GM23248 (cell line): ENCODE results near the gene HOXB4. TPM values are rescaled to one million over a fixed set of nuclear protein-coding genes. Genes with fewer than 3 reads are reported as not detected.

Experiments
- DNase-seq: peaks from one replicate; pipeline ENCODE4 v3.0.0-alpha.2; 2015
- H2AFZ ChIP-seq: fragments of 200-600 bp; sonication (generic); 2 replicates; pipeline ENCODE4 v1.6.1; 2016; ENCODE audit warnings: antibody characterized with exemption
- H3F3A ChIP-seq: fragments of 200-600 bp; sonication (generic); 2 replicates; pipeline ENCODE4 v1.6.1; 2016; ENCODE audit warnings: mild to moderate bottlenecking, antibody characterized with exemption, mixed run types; ENCODE audit not compliant: insufficient read depth
- H3K27ac ChIP-seq: fragments of 200-600 bp; sonication (generic); 2 replicates; pipeline ENCODE4 v1.5.1; 2016; ENCODE audit warnings: mild to moderate bottlenecking
- H3K27me3 ChIP-seq: fragments of 200-600 bp; sonication (generic); replicated peaks from 2 replicates; pipeline ENCODE4 v1.6.1; 2016; ENCODE audit warnings: mild to moderate bottlenecking; ENCODE audit not compliant: insufficient read depth
- H3K36me3 ChIP-seq: fragments of 200-600 bp; sonication (generic); 2 replicates; pipeline ENCODE4 v1.6.1; 2016; ENCODE audit warnings: low read depth, mild to moderate bottlenecking
- H3K4me1 ChIP-seq: fragments of 200-600 bp; sonication (generic); 2 replicates; pipeline ENCODE4 v1.6.1; 2016; ENCODE audit warnings: mild to moderate bottlenecking; ENCODE audit not compliant: insufficient read depth
- H3K4me2 ChIP-seq: fragments of 200-600 bp; sonication (generic); one replicate; pipeline ENCODE4 v1.6.1; 2016; ENCODE audit warnings: mild to moderate bottlenecking; ENCODE audit not compliant: unreplicated experiment
- H3K4me3 ChIP-seq: fragments of 200-600 bp; sonication (generic); 2 replicates; pipeline ENCODE4 v1.5.1; 2016; ENCODE audit warnings: mild to moderate bottlenecking
- H3K79me2 ChIP-seq: fragments of 200-600 bp; sonication (generic); 2 replicates; pipeline ENCODE4 v1.6.1; 2016; ENCODE audit warnings: mild to moderate bottlenecking; ENCODE audit not compliant: insufficient read depth
- H3K9ac ChIP-seq: fragments of 200-600 bp; sonication (generic); 2 replicates; pipeline ENCODE4 v1.6.1; 2016; ENCODE audit warnings: mild to moderate bottlenecking
- H3K9me2 ChIP-seq: fragments of 200-600 bp; sonication (generic); 2 replicates; pipeline ENCODE4 v1.6.1; 2016; ENCODE audit warnings: mixed run types, mild to moderate bottlenecking, moderate library complexity; ENCODE audit not compliant: insufficient read depth
- H3K9me3 ChIP-seq: fragments of 200-600 bp; sonication (generic); one replicate; pipeline ENCODE4 v1.6.1; 2017; ENCODE audit warnings: low read depth
- H4K20me1 ChIP-seq: fragments of 200-600 bp; sonication (generic); 2 replicates; pipeline ENCODE4 v1.6.0; 2016; ENCODE audit not compliant: insufficient read depth
- EZH2 ChIP-seq: fragments of 200-600 bp; sonication (generic); IDR thresholded peaks from 2 replicates; pipeline ENCODE4 v1.6.1; 2018; ENCODE audit warnings: antibody characterized with exemption, mild to moderate bottlenecking; ENCODE audit not compliant: insufficient read depth, poor library complexity, severe bottlenecking
- EZH2phosphoT487 ChIP-seq: fragments of 200-600 bp; sonication (generic); IDR thresholded peaks from 2 replicates; pipeline ENCODE4 v1.6.1; 2018; ENCODE audit warnings: antibody characterized with exemption, moderate library complexity, mild to moderate bottlenecking, low read depth; ENCODE audit not compliant: insufficient read depth
- WGBS, 2 experiments: methylation state at CpG; one replicate each; pipeline ENCODE4 v1.1.6; 2015 to 2017; ENCODE audit warnings: low lambda C conversion rate in 2 of 2, low coverage in 1 of 2; ENCODE audit errors: missing lambda C conversion rate in 2 of 2; 5-methylcytosine and 5-hydroxymethylcytosine counted together
- in situ Hi-C: fragments of 300-500 bp; cut with MboI; formaldehyde crosslinking; loops from 2 replicates; pipeline ENCODE4 v1.15.0; 2020
- polyA plus RNA-seq: library from polyadenylated mRNA; unstranded; fragments of >200 nt; fragmentation: Nextera tagmentation; extraction: Ambion mirVana; gene quantifications from 2 replicates; pipeline ENCODE4 v1.2.1, GENCODE V29; 2016
- total RNA-seq: library from RNA; depleted of rRNA; stranded (reverse); fragments of >200 nt; shearing (Covaris generic); gene quantifications from 2 replicates; pipeline ENCODE4 v1.2.3, GENCODE V29; 2014

The HOXB4 gene
- total and polyA plus RNA-seq, 2 experiments from 2014 or later: 1.2 to 2.2 TPM

DNA sequence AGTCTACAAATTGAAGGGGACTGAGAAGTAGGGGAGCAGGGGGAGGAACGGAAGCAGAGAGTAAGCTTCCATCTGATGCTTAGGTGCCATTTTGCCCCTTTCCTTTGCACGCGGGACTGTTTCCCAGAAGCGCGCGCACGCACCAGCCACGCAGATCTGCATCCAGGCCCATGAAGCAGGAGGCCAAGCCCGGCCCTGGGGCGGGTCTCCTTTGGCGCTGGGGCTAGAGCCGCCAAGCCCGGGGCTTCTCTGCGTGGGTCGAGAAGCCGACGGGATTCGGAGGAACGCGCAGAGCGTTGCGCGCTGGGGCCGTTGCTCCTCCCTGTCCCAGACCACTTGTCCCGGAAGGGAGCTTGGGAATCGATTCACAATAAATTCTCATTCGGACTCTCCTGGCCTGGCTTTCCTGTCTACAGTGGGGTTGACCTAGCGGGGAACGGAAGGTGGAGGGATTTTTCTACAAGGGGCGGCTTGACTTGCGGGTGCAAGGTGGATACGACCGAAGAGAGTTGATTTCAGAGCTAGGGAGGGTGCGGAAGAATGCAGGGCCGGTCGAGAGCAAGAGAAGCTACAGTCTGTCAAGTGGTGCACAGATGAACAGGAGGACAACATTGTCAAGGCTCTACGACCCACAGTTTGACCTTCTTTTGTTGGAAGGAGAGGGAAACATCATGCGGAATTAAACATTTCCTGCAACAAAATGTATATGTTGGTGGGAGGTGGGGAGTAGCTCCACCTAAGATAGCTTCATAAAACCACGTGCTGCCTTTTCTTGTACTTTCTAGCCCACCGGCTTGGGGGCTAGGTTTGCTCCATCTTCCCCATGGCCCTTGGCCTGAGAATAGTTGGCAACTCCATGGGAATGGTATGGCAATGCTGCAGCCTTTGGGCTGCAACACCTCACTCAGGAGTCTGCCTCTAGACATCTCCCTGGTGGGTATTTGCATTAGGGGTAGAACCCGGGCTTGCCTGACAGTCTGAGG is 43.6 kb upstream of the HOXB4 start:
- DNase-seq: no peak
- Histone ChIP-seq H3K36me3 (no peaks in the 10 kb centered on the region), H4K20me1 (no peaks in the 10 kb centered on the region), H3K9me2 (no peaks in the 10 kb centered on the region), H3K27me3 (peaks cover 96% of the 10 kb centered on the region), H3K27ac (no peak overlapping the region), H3K4me1 (no peaks in the 10 kb centered on the region), H3K9me3 (no peaks in the 10 kb centered on the region), H3F3A (no peaks in the 10 kb centered on the region), H3K79me2 (no peaks in the 10 kb centered on the region), H3K9ac (no peak overlapping the region), H2AFZ (no peak overlapping the region), H3K4me2 (no peak overlapping the region), H3K4me3 (no peak overlapping the region)
- in situ Hi-C loops: no loop called here
- WGBS, 2 experiments: 13 to 20% methylated on average over 40 to 41 of the region's 41 CpGs
- TF ChIP-seq EZH2 (peak; percentile 4), EZH2phosphoT487 (peak; percentile 21; the same call in 1 of the 2 replicates)

DNA sequence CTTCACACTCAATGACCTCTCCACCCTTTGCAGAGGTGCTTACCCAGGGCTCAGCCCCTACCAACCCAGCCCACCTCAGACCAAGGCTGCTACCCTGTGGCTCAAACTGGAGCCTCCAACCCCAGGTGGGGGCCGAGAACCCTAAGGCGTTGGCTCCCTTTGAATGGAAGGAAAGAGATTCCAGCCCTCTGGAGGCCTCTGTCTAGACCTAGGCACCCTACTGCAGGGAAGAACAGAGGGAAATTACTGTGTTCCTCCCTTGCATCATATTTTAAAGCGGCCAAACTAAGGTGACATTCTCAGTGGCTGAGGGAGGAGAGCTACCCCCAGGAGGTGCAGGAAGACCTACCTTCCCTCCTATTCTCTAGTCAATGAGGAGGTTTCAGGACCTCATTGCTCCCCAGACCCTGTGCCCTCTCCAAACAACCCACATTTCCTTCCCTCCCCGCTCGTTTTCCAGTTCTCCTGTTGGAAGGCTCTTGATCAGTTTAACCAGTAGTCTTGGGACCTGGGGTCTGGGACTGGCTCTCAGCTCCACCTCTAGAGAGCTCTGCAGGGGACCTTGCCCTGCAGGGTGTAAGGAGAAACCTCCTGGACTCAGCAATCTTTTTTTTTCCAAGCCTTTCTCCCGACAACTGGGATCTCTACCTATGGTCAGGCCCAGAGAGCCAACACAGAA is 42.5 kb upstream of the HOXB4 start:
- H3F3A ChIP-seq: no peaks in the 10 kb centered on the region
- H3K9ac ChIP-seq: no peak overlapping the region
- no peaks in the 10 kb centered on the region for H3K36me3 ChIP-seq
- H3K27ac ChIP-seq: no peak overlapping the region
- peaks cover 98% of the 10 kb centered on the region for H3K27me3 ChIP-seq
- H2AFZ ChIP-seq: no peak overlapping the region
- H3K9me2 ChIP-seq: no peaks in the 10 kb centered on the region
- in situ Hi-C loops: no loop called here
- no peaks in the 10 kb centered on the region for H3K79me2 ChIP-seq
- no peak for DNase-seq
- no peaks in the 10 kb centered on the region for H4K20me1 ChIP-seq
- H3K4me2 ChIP-seq: no peak overlapping the region
- WGBS, 2 experiments: 31 to 37% methylated on average over 6 of the region's 6 CpGs
- TF ChIP-seq EZH2 (no peak), EZH2phosphoT487 (no peak)
- H3K4me3 ChIP-seq: no peak overlapping the region
- no peaks in the 10 kb centered on the region for H3K4me1 ChIP-seq
- no peaks in the 10 kb centered on the region for H3K9me3 ChIP-seq

DNA sequence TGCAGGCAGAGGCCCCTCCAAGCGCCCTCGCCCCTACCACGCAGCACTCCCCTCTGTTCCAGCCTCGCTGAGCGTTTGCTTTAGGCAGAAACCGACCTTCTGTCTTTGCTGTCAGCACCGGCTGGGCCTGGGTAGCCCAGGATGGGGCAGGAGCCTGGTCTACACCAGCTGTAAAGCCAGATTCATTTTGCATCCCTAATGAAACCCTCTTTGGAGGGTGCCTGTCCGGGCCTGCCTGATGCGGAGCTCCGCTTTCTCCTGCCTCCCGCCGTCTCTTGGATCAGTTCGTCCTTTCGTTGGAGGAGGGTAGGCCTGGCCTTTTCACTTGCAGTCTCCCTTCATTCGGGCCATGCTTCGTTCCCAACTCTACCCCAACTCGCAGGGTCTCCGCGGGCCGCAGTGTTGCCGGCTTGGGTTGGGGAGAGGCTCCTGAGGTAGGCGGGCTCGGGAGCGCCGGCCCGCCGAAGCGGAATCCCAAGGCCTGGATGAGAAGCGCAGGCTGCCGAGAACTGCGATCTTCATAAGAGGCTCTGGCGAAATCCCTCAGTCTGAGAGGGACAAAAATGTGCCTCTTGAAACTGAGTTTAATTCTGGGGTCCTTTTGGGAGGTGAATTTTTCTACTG is 41.8 kb upstream of the HOXB4 start:
- Histone ChIP-seq H3K4me3 (no peak overlapping the region), H3K9me2 (no peaks in the 10 kb centered on the region), H3F3A (no peaks in the 10 kb centered on the region), H2AFZ (no peak overlapping the region), H3K4me2 (no peak overlapping the region), H3K79me2 (no peaks in the 10 kb centered on the region), H3K27ac (no peak overlapping the region), H3K4me1 (no peaks in the 10 kb centered on the region), H4K20me1 (no peaks in the 10 kb centered on the region), H3K9ac (no peak overlapping the region), H3K36me3 (no peaks in the 10 kb centered on the region), H3K27me3 (peaks cover 98% of the 10 kb centered on the region), H3K9me3 (no peaks in the 10 kb centered on the region)
- in situ Hi-C loops: no loop called here
- DNase-seq: no peak
- WGBS, 2 experiments: 31 to 36% methylated on average over 31 to 32 of the region's 32 CpGs
- TF ChIP-seq EZH2: no peak
- TF ChIP-seq EZH2phosphoT487: no peak

DNA sequence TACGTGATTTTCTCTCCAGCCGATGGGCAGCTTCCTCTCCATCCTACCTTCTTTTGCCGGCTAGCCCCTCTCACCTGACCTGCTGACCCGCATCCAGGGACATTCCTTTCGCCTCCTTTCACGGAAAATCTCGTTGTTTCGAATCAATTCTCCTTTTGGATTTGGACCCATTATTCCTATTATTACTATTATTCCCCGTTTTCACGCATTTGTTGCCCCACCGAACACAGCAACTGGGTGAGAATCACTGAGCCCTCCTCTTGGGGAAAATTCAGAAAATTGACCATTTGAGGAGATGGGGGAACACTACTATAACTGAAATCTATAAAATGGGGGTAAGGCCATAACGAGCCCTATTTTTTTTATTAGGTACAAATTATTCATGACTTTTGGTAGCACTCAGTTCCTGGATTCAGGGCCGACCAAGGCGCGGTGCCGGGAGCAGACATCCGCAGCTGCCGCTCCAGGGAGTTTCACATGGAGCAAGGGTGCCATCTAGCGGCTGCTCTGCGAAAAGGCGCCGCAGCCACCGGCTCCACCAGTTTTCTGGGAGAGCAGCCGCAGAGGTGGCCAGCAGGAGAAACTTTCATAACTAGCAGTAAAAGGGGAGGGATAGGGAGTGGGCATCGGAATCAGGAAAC is 40.2 kb upstream of the HOXB4 start:
- Histone ChIP-seq H3K4me3 (peak overlapping the region; percentile 21; the same call in 1 of the 2 replicates), H3K9me2 (no peaks in the 10 kb centered on the region), H3K79me2 (no peaks in the 10 kb centered on the region), H3K27me3 (peaks cover 97% of the 10 kb centered on the region), H3K4me1 (no peaks in the 10 kb centered on the region), H3K9me3 (no peaks in the 10 kb centered on the region), H3K36me3 (no peaks in the 10 kb centered on the region), H4K20me1 (no peaks in the 10 kb centered on the region), H3K27ac (no peak overlapping the region), H3K9ac (no peak overlapping the region), H3F3A (no peaks in the 10 kb centered on the region), H3K4me2 (peak overlapping the region; percentile 33), H2AFZ (no peak overlapping the region)
- peak; percentile 92 for DNase-seq
- in situ Hi-C loops: no loop called here
- TF ChIP-seq EZH2 (no peak), EZH2phosphoT487 (no peak; the same call in 1 of the 2 replicates)
- 6% methylated on average over 25 of the region's 25 CpGs for WGBS, 2 experiments
